Islet precursor cell (in vitro differentiated cells): ENCODE data around the gene L3MBTL3.

Experiments
- DNase-seq: peaks from one replicate; pipeline ENCODE4 v3.0.0-alpha.2; 2018

The L3MBTL3 gene

GRCh38 chr6:130029163-130029562 lies 10.8 kb downstream of the L3MBTL3 start:
- no peak for DNase-seq

GRCh38 chr6:130032758-130033340 lies 14.5 kb downstream of the L3MBTL3 start:
- no peak for DNase-seq

GRCh38 chr6:130033949-130034348 lies 15.6 kb downstream of the L3MBTL3 start:
- DNase-seq, result no peak

- no peak for DNase-seq
Observed at GRCh38 chr6:130034378-130035146, 16.2 kb downstream of the L3MBTL3 start.

- no peak for DNase-seq
Observed at GRCh38 chr6:130035211-130035610, 16.8 kb downstream of the L3MBTL3 start.

- no peak for DNase-seq
Observed at GRCh38 chr6:130037207-130037811, 18.9 kb downstream of the L3MBTL3 start.

- no peak for DNase-seq
Observed at GRCh38 chr6:130041594-130041993, 23.2 kb downstream of the L3MBTL3 start.

- no peak for DNase-seq
Observed at GRCh38 chr6:130043344-130043743, 25.0 kb downstream of the L3MBTL3 start.

GRCh38 chr6:130045622-130046021 lies 27.2 kb downstream of the L3MBTL3 start:
- no peak for DNase-seq

GRCh38 chr6:130046671-130047070 lies 28.3 kb downstream of the L3MBTL3 start:
- DNase-seq, result no peak

GRCh38 chr6:130047088-130047995 lies 29.0 kb downstream of the L3MBTL3 start:
- DNase-seq, result no peak

GRCh38 chr6:130050230-130050629 lies 31.8 kb downstream of the L3MBTL3 start:
- no peak for DNase-seq

- no peak for DNase-seq
Observed at GRCh38 chr6:130054725-130055124, 36.3 kb downstream of the L3MBTL3 start.

- no peak for DNase-seq
Observed at GRCh38 chr6:130055271-130055670, 36.9 kb downstream of the L3MBTL3 start.

GRCh38 chr6:130057495-130057894 lies 39.1 kb downstream of the L3MBTL3 start:
- no peak for DNase-seq

- no peak for DNase-seq
Observed at GRCh38 chr6:130063806-130064205, 45.4 kb downstream of the L3MBTL3 start.

- no peak for DNase-seq
Observed at GRCh38 chr6:130065609-130066156, 47.3 kb downstream of the L3MBTL3 start.

GRCh38 chr6:130069485-130069884 lies 51.1 kb downstream of the L3MBTL3 start:
- DNase-seq, result no peak

- no peak for DNase-seq
Observed at GRCh38 chr6:130070326-130070725, 51.9 kb downstream of the L3MBTL3 start.

- no peak for DNase-seq
Observed at GRCh38 chr6:130070792-130071191, 52.4 kb downstream of the L3MBTL3 start.

GRCh38 chr6:130075879-130076460 lies 57.6 kb downstream of the L3MBTL3 start:
- no peak for DNase-seq

GRCh38 chr6:130076512-130076911 lies 58.1 kb downstream of the L3MBTL3 start:
- DNase-seq, result no peak
